SK-N-SH (cell line): ENCODE measurements around the gene WNT16. TPM values are rescaled to one million over a fixed set of nuclear protein-coding genes. Genes with fewer than 3 reads are reported as not detected.
A peak's percentile ranks its signal among the peaks of the same experiment; 100 is the strongest.

ENCODE experiments used
- CTCF ChIA-PET: fragments of 300-600, 350-600 bp; formaldehyde crosslinking; extraction: SDS; loops from one replicate; lab custom pipeline; 2021; lab: Yijun Ruan, JAX
- POLR2A ChIA-PET: fragments of 350-600 bp; sonication (Branson Sonifier 250); formaldehyde crosslinking; extraction: SDS; loops from one replicate; lab custom pipeline; 2020; ENCODE audit warnings: antibody characterized with exemption, inconsistent platforms; lab: Yijun Ruan, JAX
- DNase-seq: peaks from one replicate; pipeline ENCODE4 v3.0.0; 2012
- H2AFZ ChIP-seq: fragments of 200-600 bp; sonication (generic); 2 replicates; pipeline ENCODE4 v1.8.1; 2016; ENCODE audit warnings: antibody characterized with exemption, mild to moderate bottlenecking, low read depth
- H3F3A ChIP-seq: fragments of 200-600 bp; sonication (generic); replicated peaks from 2 replicates; pipeline ENCODE3; 2016; ENCODE audit warnings: antibody characterized with exemption, mild to moderate bottlenecking; ENCODE audit not compliant: insufficient read depth
- H3K27ac ChIP-seq, 2 experiments: fragments of 200-500 bp in 1 of 2; fragments of 200-600 bp in 1 of 2; sonication (Bioruptor generic) in 1 of 2; sonication (generic), shearing (Covaris generic) in 1 of 2; 2 replicates each; pipeline versions ENCODE4 v1.5.1 to v1.6.1; 2014 to 2016; ENCODE audit warnings: low read depth in 2 of 2, inconsistent platforms in 1 of 2, low read length in 1 of 2, mild to moderate bottlenecking in 1 of 2, mixed read lengths in 1 of 2
- H3K27me3 ChIP-seq: fragments of 200-600 bp; sonication (generic), shearing (Covaris generic); 2 replicates; pipeline ENCODE4 v1.6.1; 2016; ENCODE audit warnings: mixed run types; ENCODE audit not compliant: insufficient read depth
- H3K36me3 ChIP-seq, 2 experiments: fragments of 200-500 bp in 1 of 2; fragments of 200-600 bp in 1 of 2; sonication (Bioruptor generic) in 1 of 2; sonication (generic) in 1 of 2; replicated peaks in 1 of 2; 2 replicates each; pipeline versions ENCODE3 to v1.5.1; 2014 to 2016; ENCODE audit warnings: low read length in 1 of 2, mild to moderate bottlenecking in 1 of 2; ENCODE audit not compliant: insufficient read depth in 2 of 2, control insufficient read depth in 1 of 2
- H3K4me1 ChIP-seq, 2 experiments: fragments of 200-500 bp in 1 of 2; fragments of 200-600 bp in 1 of 2; sonication (Bioruptor generic) in 1 of 2; sonication (generic), shearing (Covaris generic) in 1 of 2; 2 replicates each; pipeline versions ENCODE4 v1.5.1 to v1.6.1; 2014 to 2016; ENCODE audit warnings: low read depth in 1 of 2, low read length in 1 of 2, mixed run types in 1 of 2; ENCODE audit not compliant: insufficient read depth in 2 of 2, control insufficient read depth in 1 of 2
- H3K4me2 ChIP-seq: fragments of 200-600 bp; sonication (generic), shearing (Covaris generic); 2 replicates; pipeline ENCODE4 v1.6.1; 2017; ENCODE audit warnings: mixed run types
- H3K4me3 ChIP-seq, 2 experiments: fragments of 200-500 bp in 1 of 2; fragments of 200-600 bp in 1 of 2; sonication (Bioruptor generic) in 1 of 2; sonication (generic), shearing (Covaris generic) in 1 of 2; 2 replicates each; pipeline versions ENCODE4 v1.5.1 to v1.8.1; 2014 to 2016; ENCODE audit warnings: low read depth in 2 of 2, inconsistent platforms in 1 of 2, low read length in 1 of 2, mild to moderate bottlenecking in 1 of 2, mixed read lengths in 1 of 2, moderate library complexity in 1 of 2
- H3K79me2 ChIP-seq: fragments of 200-600 bp; sonication (generic); 2 replicates; pipeline ENCODE4 v1.8.1; 2017; ENCODE audit warnings: mild to moderate bottlenecking; ENCODE audit not compliant: insufficient read depth
- H3K9ac ChIP-seq: fragments of 200-600 bp; sonication (generic); 2 replicates; pipeline ENCODE4 v1.6.1; 2017; ENCODE audit warnings: mixed run types
- H3K9me2 ChIP-seq: fragments of 200-600 bp; sonication (generic); 2 replicates; pipeline ENCODE4 v1.6.1; 2017; ENCODE audit warnings: mixed run types
- H3K9me3 ChIP-seq: fragments of 200-600 bp; sonication (generic); 2 replicates; pipeline ENCODE4 v1.6.1; 2017; ENCODE audit warnings: mixed run types, mild to moderate bottlenecking, moderate library complexity
- H4K20me1 ChIP-seq: fragments of 200-600 bp; sonication (generic); 2 replicates; pipeline ENCODE4 v1.6.1; 2017; ENCODE audit warnings: mild to moderate bottlenecking, mixed run types; ENCODE audit not compliant: insufficient read depth
- ELF1 ChIP-seq: IDR thresholded peaks from 2 replicates; pipeline ENCODE4 v1.4.0; 2012
- EZH2phosphoT487 ChIP-seq: fragments of 200-600 bp; sonication (generic); IDR thresholded peaks from 2 replicates; pipeline ENCODE4 v1.6.1; 2017; ENCODE audit warnings: low read depth, mixed run types, mild to moderate bottlenecking, antibody characterized with exemption, moderate library complexity, borderline replicate concordance
- FOSL2 ChIP-seq: IDR thresholded peaks from 2 replicates; pipeline ENCODE4 v1.4.0; 2012; ENCODE audit warnings: low read depth, mild to moderate bottlenecking, moderate library complexity, borderline replicate concordance
- GABPA ChIP-seq: IDR thresholded peaks from 2 replicates; pipeline ENCODE4 v1.4.0; 2012; ENCODE audit warnings: low read depth, mild to moderate bottlenecking
- GATA2 ChIP-seq: sonication (generic); formaldehyde crosslinking; IDR thresholded peaks from 2 replicates; pipeline ENCODE4 v1.5.0; 2020; ENCODE audit warnings: mild to moderate bottlenecking, missing genetic modification reagents
- RCOR1 ChIP-seq: fragments of 150-350 bp; IDR thresholded peaks from 2 replicates; pipeline ENCODE4 v1.6.1; 2017; ENCODE audit warnings: antibody characterized with exemption, low read length
- REST ChIP-seq: IDR thresholded peaks from 2 replicates; pipeline ENCODE4 v1.6.1; 2012; ENCODE audit warnings: mild to moderate bottlenecking, low read depth, low read length, moderate library complexity
- RFX5 ChIP-seq: IDR thresholded peaks from 2 replicates; pipeline ENCODE4 v1.6.1; 2012; ENCODE audit warnings: mild to moderate bottlenecking, improper control_type of control experiment, low read length
- SIN3A ChIP-seq: IDR thresholded peaks from 2 replicates; pipeline ENCODE4 v1.6.1; 2012; ENCODE audit warnings: low read depth, mild to moderate bottlenecking, low read length, moderate library complexity, borderline replicate concordance
- TAF1 ChIP-seq: IDR thresholded peaks from 2 replicates; pipeline ENCODE4 v1.6.1; 2012; ENCODE audit warnings: low read depth, mild to moderate bottlenecking, low read length, moderate library complexity, borderline replicate concordance
- YY1 ChIP-seq: IDR thresholded peaks from 2 replicates; pipeline ENCODE4 v1.4.0; 2012; ENCODE audit warnings: low read depth, mild to moderate bottlenecking
- whole genome bisulfite sequencing: methylation state at CpG from one replicate; pipeline ENCODE4 v1.1.6; 2017; ENCODE audit warnings: low lambda C conversion rate; 5-methylcytosine and 5-hydroxymethylcytosine counted together
- polyA plus RNA-seq, 3 experiments: library from polyadenylated mRNA; depleted of rRNA; stranded (reverse); fragments of >200 nt; gene quantifications; 2 replicates each; pipeline ENCODE4 v1.2.3, GENCODE V29; 2012
- TF ChIP-seq, protein P1 (sequence below): IDR thresholded peaks from 2 replicates; pipeline ENCODE4 v1.4.0; 2012; ENCODE audit warnings: low read depth

WNT16 gene
- polyA plus RNA-seq, 1 of the 3 experiments (the other 2 are of a cell fraction): 0.05 TPM

DNA sequence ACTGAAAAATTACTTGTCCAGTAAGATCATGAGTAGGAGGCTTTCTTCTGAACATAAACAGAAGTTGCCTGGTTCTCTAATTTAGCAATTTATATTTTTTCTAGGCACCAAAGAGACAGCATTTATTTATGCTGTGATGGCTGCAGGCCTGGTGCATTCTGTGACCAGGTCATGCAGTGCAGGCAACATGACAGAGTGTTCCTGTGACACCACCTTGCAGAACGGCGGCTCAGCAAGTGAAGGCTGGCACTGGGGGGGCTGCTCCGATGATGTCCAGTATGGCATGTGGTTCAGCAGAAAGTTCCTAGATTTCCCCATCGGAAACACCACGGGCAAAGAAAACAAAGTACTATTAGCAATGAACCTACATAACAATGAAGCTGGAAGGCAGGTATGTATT is 2.8 kb downstream of the WNT16 start (continued):
- TF ChIP-seq FOSL2: no peak
- TF ChIP-seq ELF1: no peak
- TF ChIP-seq TAF1: no peak

DNA sequence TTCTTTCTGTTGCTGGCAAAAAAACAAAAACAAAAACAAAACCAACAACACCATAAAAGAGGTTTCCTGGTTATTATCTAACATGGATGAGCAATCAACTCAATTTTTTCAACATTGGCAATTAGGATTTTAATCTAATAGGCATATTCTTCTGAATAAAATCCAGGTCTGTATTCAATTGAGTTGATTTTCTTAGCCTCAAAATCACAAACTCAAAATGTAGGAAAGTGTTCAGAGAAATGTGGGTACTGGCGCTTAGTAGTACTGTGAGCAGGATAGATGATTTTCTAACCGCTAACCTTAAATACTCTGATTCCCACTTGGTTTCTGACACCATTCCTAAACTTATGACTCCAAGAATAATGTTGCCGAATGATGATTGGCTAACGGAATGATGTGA is 5.6 kb downstream of the WNT16 start:
- CTCF ChIA-PET: interaction anchor here (1.0 kb wide), 1 partner anchor 198 kb away, joined by 3 read pairs; no protein-coding TSS in a partner anchor
- no peaks in the 10 kb centered on the region for H3K9me2 ChIP-seq
- no peak overlapping the region for H3K4me3 ChIP-seq
- peaks cover 30% of the 10 kb centered on the region for H3K27me3 ChIP-seq
- TF ChIP-seq FOSL2 (no peak), REST (no peak), GABPA (no peak), YY1 (no peak), SIN3A (no peak), GATA2 (CRISPR knock-in tag) (no peak)
- TF ChIP-seq, protein P1, sequence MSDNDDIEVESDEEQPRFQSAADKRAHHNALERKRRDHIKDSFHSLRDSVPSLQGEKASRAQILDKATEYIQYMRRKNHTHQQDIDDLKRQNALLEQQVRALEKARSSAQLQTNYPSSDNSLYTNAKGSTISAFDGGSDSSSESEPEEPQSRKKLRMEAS: no peak
- TF ChIP-seq, all 33 proteins: peak for 0
- no peak overlapping the region for H3K9ac ChIP-seq
- POLR2A ChIA-PET: no interaction called here
- H3K79me2 ChIP-seq: no peaks in the 10 kb centered on the region
- 95% methylated on average over 4 of the region's 4 CpGs for WGBS
- H3F3A ChIP-seq: peaks cover 3% of the 10 kb centered on the region
- no peak overlapping the region for H3K4me2 ChIP-seq
- no peak overlapping the region for H3K27ac ChIP-seq
- H3K36me3 ChIP-seq: no peaks in the 10 kb centered on the region
- H4K20me1 ChIP-seq: no peaks in the 10 kb centered on the region
- no peak for DNase-seq
- H3K9me3 ChIP-seq: no peaks in the 10 kb centered on the region; the same call in 1 of the 2 replicates
- no peak overlapping the region for H2AFZ ChIP-seq
- H3K4me1 ChIP-seq: peaks cover 12 to 19% of the 10 kb centered on the region in 2 experiments; a peak in 3 of 4 replicates

GRCh38 chr7:121334875-121335648 is 6.3 kb downstream of the WNT16 start:
- 69% methylated on average over 10 of the region's 10 CpGs for whole genome bisulfite sequencing
- Histone ChIP-seq H3K27ac (no peak overlapping the region), H3K4me2 (no peak overlapping the region), H3K27me3 (peaks cover 23% of the 10 kb centered on the region), H3F3A (peaks cover 3% of the 10 kb centered on the region), H3K9me2 (no peaks in the 10 kb centered on the region), H3K9me3 (no peaks in the 10 kb centered on the region; the same call in 1 of the 2 replicates), H2AFZ (no peak overlapping the region), H3K36me3 (no peaks in the 10 kb centered on the region), H4K20me1 (no peaks in the 10 kb centered on the region), H3K9ac (no peak overlapping the region), H3K4me3 (no peak overlapping the region), H3K4me1 (peaks cover 6 to 15% of the 10 kb centered on the region in 2 experiments; a peak in 2 of 4 replicates), H3K79me2 (no peaks in the 10 kb centered on the region)
- ChIA-PET CTCF (interaction anchor here (3.0 kb wide), 1 partner anchor 173 kb away, joined by 20 read pairs; no protein-coding TSS in a partner anchor), POLR2A (no interaction called here)
- TF ChIP-seq RFX5 (no peak), RCOR1 (peak; percentile 32; the same call in 1 of the 2 replicates), ELF1 (no peak), EZH2phosphoT487 (no peak), SIN3A (no peak)
- no peak for DNase-seq
